GM12892 (cell line): ENCODE data around the gene SLC25A41.

Experiments
- DNase-seq: peaks from one replicate; pipeline ENCODE4 v3.0.0; 2011; ENCODE audit not compliant: insufficient read length
- FAIRE-seq: peaks from 2 replicates; lab custom pipeline; 2011; peaks lifted over from hg19 to GRCh38; lab: Jason Lieb, UNC
- POLR2A ChIP-seq: IDR thresholded peaks from 2 replicates; pipeline ENCODE4 v1.6.1; 2011; ENCODE audit warnings: low read depth, low read length, control low read depth
- POLR2AphosphoS5 ChIP-seq: IDR thresholded peaks from 2 replicates; pipeline ENCODE4 v1.6.1; 2011; ENCODE audit warnings: low read depth, low read length, control low read depth
- TAF1 ChIP-seq: IDR thresholded peaks from 2 replicates; pipeline ENCODE4 v1.6.1; 2011; ENCODE audit warnings: low read depth, mild to moderate bottlenecking, control low read depth, low read length, borderline replicate concordance

Gene SLC25A41

GRCh38 chr19:6376512-6377190 lies 56.9 kb downstream of the SLC25A41 start:
- DNase-seq (no peak), FAIRE-seq (no peak)
- no peak for TF ChIP-seq POLR2A
- TF ChIP-seq TAF1: no peak
- peak; percentile 28; the same call in 1 of the 2 replicates for TF ChIP-seq POLR2AphosphoS5
